ENCODE measurements around the gene SLC9A3.

SLC9A3 gene

GRCh38 chr5:483011-483410, 41.2 kb downstream of the SLC9A3 start:
- Histone ChIP-seq H3K9me3 (ENCODE audit: low read length) (no peaks in the 10 kb centered on the region), H3K36me3 (ENCODE audit: insufficient read depth, low read length) (no peaks in the 10 kb centered on the region), H3F3A (ENCODE audit: insufficient read depth, low read length) (no peaks in the 10 kb centered on the region), H3K79me2 (ENCODE audit: insufficient read depth, low read length) (no peaks in the 10 kb centered on the region), H3K4me1 (ENCODE audit: insufficient read depth, low read length, severe bottlenecking) (no peaks in the 10 kb centered on the region), H3K9ac (ENCODE audit: low read length) (no peak overlapping the region), H3K9me2 (ENCODE audit: low read depth, low read length) (no peaks in the 10 kb centered on the region), H3K4me3 (ENCODE audit: low read depth, low read length, poor library complexity, severe bottlenecking) (no peak overlapping the region), H2AFZ (ENCODE audit: low read length) (no peak overlapping the region), H3K27ac (ENCODE audit: low read depth, low read length, poor library complexity, severe bottlenecking) (no peak overlapping the region), H3K27me3 (ENCODE audit: insufficient read depth, low read length) (peaks cover 25% of the 10 kb centered on the region), H4K20me1 (ENCODE audit: insufficient read depth, low read length) (no peaks in the 10 kb centered on the region), H3K4me2 (ENCODE audit: low read length) (no peak overlapping the region)
- TF ChIP-seq EZH2 (IDR thresholded peaks at IDR 0.05; ENCODE audit: borderline replicate concordance, low read length) (no peak), CTCF (IDR thresholded peaks at IDR 0.05; ENCODE audit: low read length) (no peak)

- Histone ChIP-seq H3K27ac (ENCODE audit: low read depth, low read length, poor library complexity, severe bottlenecking) (no peak overlapping the region), H3K36me3 (ENCODE audit: insufficient read depth, low read length) (no peaks in the 10 kb centered on the region), H3K9me3 (ENCODE audit: low read length) (no peaks in the 10 kb centered on the region), H3K4me1 (ENCODE audit: insufficient read depth, low read length, severe bottlenecking) (no peaks in the 10 kb centered on the region), H3K79me2 (ENCODE audit: insufficient read depth, low read length) (no peaks in the 10 kb centered on the region), H4K20me1 (ENCODE audit: insufficient read depth, low read length) (no peaks in the 10 kb centered on the region), H2AFZ (ENCODE audit: low read length) (no peak overlapping the region), H3K4me3 (ENCODE audit: low read depth, low read length, poor library complexity, severe bottlenecking) (no peak overlapping the region), H3K27me3 (ENCODE audit: insufficient read depth, low read length) (peaks cover 25% of the 10 kb centered on the region), H3F3A (ENCODE audit: insufficient read depth, low read length) (no peaks in the 10 kb centered on the region), H3K9ac (ENCODE audit: low read length) (no peak overlapping the region), H3K9me2 (ENCODE audit: low read depth, low read length) (no peaks in the 10 kb centered on the region), H3K4me2 (ENCODE audit: low read length) (no peak overlapping the region)
- TF ChIP-seq EZH2 (IDR thresholded peaks at IDR 0.05; ENCODE audit: borderline replicate concordance, low read length), result no peak
- no peak for TF ChIP-seq CTCF (IDR thresholded peaks at IDR 0.05; ENCODE audit: low read length)
Observed at GRCh38 chr5:482506-482905, 41.7 kb downstream of the SLC9A3 start.

GRCh38 chr5:482021-482420, 42.2 kb downstream of the SLC9A3 start:
- Histone ChIP-seq H3K9me2 (ENCODE audit: low read depth, low read length) (no peaks in the 10 kb centered on the region), H3K9me3 (ENCODE audit: low read length) (no peaks in the 10 kb centered on the region), H3K9ac (ENCODE audit: low read length) (no peak overlapping the region), H2AFZ (ENCODE audit: low read length) (no peak overlapping the region), H3K79me2 (ENCODE audit: insufficient read depth, low read length) (no peaks in the 10 kb centered on the region), H3K27ac (ENCODE audit: low read depth, low read length, poor library complexity, severe bottlenecking) (no peak overlapping the region), H3K27me3 (ENCODE audit: insufficient read depth, low read length) (peaks cover 26% of the 10 kb centered on the region), H3K4me3 (ENCODE audit: low read depth, low read length, poor library complexity, severe bottlenecking) (no peak overlapping the region), H4K20me1 (ENCODE audit: insufficient read depth, low read length) (no peaks in the 10 kb centered on the region), H3F3A (ENCODE audit: insufficient read depth, low read length) (no peaks in the 10 kb centered on the region), H3K4me1 (ENCODE audit: insufficient read depth, low read length, severe bottlenecking) (no peaks in the 10 kb centered on the region), H3K36me3 (ENCODE audit: insufficient read depth, low read length) (no peaks in the 10 kb centered on the region), H3K4me2 (ENCODE audit: low read length) (no peak overlapping the region)
- TF ChIP-seq EZH2 (IDR thresholded peaks at IDR 0.05; ENCODE audit: borderline replicate concordance, low read length) (no peak), CTCF (IDR thresholded peaks at IDR 0.05; ENCODE audit: low read length) (no peak)
